Left cardiac atrium (tissue), 4 donors: ENCODE data around the gene CGGBP1. TPM values are rescaled to one million over a fixed set of nuclear protein-coding genes. Genes with fewer than 3 reads are reported as not detected.
"Not testable (repeated sequence)": the region's sequence is repeated elsewhere in the genome, so short reads cannot be mapped to it uniquely, and the experiment has no call there.

Experiments used
- ATAC-seq, 2 donors: fragments of 200-7000 bp; cut with Tn5 transposase; one replicate each; pipeline ENCODE4 v1.9.1; 2020; ENCODE audit warnings: mild to moderate bottlenecking in 2 of 2, moderate library complexity in 2 of 2
- DNase-seq: peaks from one replicate; pipeline ENCODE4 v3.0.0-alpha.2; 2020
- intact Hi-C, 2 donors: fragments of 100-400 bp; cut with DNase I; formaldehyde crosslinking; loops; one replicate each; pipeline versions ENCODE4 v1.14.1 to v1.15.1; 2022 to 2023
- total RNA-seq, 2 donors: library from RNA; stranded (reverse); fragmentation: NEBNext Ultra II Directional; extraction: Animal tissue kit (Norgen Biotek cat#: 25700); gene quantifications; one replicate each; pipeline ENCODE4 v1.2.1, GENCODE V29; 2021
- donor health status: DM: no; HTN: yes; CAD: no.
- donor health status: DM: no; HTN: yes; CAD: no; lungs with severe emphysema.
- donor health status: DM: yes; HTN: yes; CAD: no.
- donor health status: Dilated cardiomyopathy.

Gene CGGBP1
- total RNA-seq, 2 donors from 2014 or later = 41.1 to 42.2 TPM

- intact Hi-C loops = no loop called here
- DNase-seq (no peak), ATAC-seq (no peak)
Observed at GRCh38 chr3:88040529-88040928, 18.3 kb downstream of the CGGBP1 start.

GRCh38 chr3:88038566-88038965 lies 20.2 kb downstream of the CGGBP1 start:
- intact Hi-C loops = no loop called here
- ATAC-seq (no peak), DNase-seq (no peak)

DNA sequence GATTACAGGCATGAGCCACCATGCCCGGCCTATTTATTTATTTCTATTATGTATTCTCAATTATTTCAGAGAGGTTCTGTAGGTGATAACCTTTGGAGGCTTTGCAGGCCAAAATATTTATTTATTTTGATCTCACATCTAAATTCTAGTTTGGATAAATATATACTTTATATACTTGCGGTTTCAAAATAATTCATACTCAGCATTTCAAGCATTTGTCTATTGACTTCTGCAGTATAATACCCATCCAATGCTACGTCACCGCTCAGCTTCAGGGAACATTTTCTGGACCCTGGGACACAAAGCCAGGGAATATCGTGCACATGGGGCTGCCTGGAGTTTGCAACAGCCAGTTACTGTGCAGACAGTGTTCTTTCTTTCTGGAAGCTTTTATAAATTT lies 22.6 kb downstream of the CGGBP1 start:
- intact Hi-C loops = no loop called here
- DNase-seq (no peak), ATAC-seq (no peak)

DNA sequence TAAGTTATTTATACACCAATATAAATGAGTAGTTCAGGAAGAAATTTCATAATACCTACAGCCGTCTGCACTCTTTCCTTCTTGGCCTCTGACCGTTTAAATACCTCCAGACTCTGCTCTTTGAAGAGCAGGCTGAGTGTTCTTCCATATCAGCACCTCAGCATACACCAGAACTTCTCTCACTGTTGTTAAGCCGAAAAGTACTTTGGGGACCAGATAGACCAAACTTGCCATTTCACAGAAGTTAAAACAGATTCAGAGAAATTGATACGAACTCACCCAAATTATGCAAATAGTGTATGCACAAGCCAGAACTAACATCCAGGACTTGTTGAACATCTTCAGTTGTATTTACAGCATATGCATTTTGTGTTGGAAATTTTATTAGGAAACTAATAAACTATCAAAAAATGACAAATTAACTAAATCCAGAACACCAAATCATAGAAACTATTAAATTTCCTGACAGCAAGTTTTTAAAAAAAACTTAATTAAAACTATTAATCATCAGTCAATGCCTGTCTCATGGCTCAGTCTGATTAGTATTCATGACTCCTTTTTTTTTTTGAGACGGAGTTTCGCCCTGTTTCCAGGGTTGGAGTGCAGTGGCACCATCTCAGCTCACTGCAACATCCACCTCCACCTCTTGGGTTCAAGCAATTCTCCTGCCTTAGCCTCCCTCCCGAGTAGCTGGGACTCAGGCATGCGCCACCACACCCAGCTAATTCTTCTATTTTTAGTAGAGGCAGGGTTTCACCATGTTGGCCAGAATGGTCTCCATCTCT lies 24.1 kb downstream of the CGGBP1 start:
- DNase-seq = no peak
- no peak for ATAC-seq
- intact Hi-C loops = no loop called here

DNA sequence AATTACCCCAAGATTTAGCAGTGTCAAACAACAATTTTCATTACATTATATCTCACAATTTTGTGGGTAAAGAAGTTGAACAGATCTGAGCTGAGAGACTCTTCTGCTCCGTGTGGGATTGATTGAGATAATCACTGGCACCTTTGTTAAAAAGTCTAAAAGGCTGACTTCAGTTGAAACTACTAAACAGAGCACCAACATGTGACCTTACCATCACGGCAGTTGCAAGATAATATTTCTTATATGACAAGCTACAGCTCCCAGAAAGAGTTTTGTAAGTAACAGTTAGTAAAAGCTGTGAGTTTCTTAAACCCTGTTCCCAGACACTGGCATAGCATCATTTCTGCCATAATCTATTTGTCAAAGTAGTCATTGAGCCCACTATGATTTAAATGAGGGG lies 25.0 kb downstream of the CGGBP1 start:
- DNase-seq = no peak
- no peak for ATAC-seq
- intact Hi-C loops = no loop called here

DNA sequence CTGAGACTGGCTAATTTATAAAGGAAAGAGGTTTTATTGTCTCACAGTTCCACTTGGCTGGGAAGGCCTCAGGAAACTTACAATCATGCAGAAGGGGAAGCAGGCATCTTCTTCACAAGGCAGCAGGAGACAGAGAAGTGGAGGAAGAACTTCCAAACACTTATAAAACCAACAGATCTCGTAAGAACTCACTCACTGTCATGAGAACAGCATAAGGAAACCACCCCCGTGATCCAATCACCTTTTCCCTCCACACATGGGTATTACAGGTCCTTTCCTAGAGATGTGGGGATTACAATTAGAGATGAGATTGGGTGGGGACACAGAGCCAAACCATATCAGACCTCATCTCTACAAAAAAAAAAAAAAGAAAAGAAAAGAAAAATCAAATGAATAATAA lies 25.7 kb downstream of the CGGBP1 start:
- intact Hi-C loops = no loop called here
- ATAC-seq = no peak

GRCh38 chr3:88032245-88032644 lies 26.6 kb downstream of the CGGBP1 start:
- intact Hi-C loops = no loop called here

More for the DNA sequence above, 25.7 kb downstream of the CGGBP1 start:
- no peak for DNase-seq

GRCh38 chr3:88031642-88032077 lies 27.1 kb downstream of the CGGBP1 start:
- intact Hi-C loops = no loop called here
- peak; percentile 57 to 78 for ATAC-seq
- no peak for DNase-seq

More at GRCh38 chr3:88032245-88032644, 26.6 kb downstream of the CGGBP1 start:
- DNase-seq = no peak
- ATAC-seq = peak in 1 of 2 donors; percentile 5

GRCh38 chr3:88030210-88030609 lies 28.6 kb downstream of the CGGBP1 start:
- ATAC-seq = no peak
- intact Hi-C loops = no loop called here
- DNase-seq = no peak

DNA sequence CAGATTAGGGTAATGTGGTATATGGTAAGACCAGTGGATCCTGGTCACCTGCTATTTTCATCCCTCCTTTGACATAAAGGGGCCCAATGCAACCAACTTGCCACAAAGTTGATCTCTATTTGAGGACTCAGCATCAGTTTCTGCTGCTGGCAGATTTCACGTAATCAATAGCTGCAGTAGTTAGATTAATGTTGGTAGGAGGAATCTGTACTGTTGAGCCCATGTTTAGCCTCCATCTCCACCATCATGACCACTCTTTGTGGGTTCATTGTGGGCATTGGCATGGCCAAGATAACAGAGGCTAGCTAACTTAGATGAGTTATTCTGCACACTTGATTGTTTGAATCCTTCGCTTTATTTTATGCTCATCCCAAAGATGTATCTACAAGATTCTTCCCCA lies 29.9 kb downstream of the CGGBP1 start:
- no peak for DNase-seq
- intact Hi-C loops = no loop called here
- ATAC-seq = no peak

DNA sequence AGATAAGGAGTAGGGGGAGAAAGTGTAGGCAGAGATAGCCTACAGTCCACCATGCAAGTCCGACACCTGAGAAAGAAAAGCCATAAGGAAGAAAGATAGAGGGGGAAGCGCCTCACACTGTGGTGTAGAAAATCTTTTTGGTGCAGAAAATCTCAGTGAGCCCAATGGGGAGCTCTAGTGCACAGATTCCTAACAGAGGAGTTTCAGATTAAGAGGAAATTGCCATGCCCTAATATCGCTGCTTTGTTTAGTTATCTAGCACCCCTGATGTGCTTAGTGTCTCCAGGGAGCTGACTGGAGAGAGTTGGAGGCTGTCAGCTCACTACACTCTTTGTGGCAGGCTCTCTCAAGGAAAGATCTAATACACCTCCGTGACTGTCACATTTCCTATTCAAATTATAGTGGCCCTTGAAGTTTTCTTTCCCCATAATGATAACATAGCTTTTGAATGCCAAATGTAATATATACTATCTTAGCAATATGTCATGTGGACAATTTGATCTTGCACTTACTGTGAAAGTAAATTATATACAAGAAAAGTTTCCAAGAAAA lies 33.7 kb downstream of the CGGBP1 start:
- ATAC-seq (no peak), DNase-seq (no peak)
- intact Hi-C loops = no loop called here

DNA sequence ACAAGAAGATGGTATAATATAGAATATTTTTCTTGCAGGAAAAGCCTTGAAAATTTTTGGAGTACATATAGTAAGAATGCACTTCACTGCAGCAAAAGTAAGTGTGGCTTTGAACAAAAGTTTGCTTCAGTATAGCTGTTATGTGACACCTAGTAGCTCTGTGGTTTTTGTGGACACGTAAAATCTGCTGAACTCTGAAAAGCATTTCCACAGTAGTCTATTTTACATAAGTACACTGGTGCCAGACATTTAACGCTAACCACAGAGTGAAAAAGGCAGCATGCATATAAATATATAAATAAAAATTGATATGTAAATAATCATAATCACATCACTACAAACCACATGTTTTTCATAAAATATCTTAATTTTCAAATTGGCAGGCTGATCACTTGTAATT lies 39.8 kb downstream of the CGGBP1 start:
- ATAC-seq (no peak), DNase-seq (no peak)
- intact Hi-C loops = no loop called here

DNA sequence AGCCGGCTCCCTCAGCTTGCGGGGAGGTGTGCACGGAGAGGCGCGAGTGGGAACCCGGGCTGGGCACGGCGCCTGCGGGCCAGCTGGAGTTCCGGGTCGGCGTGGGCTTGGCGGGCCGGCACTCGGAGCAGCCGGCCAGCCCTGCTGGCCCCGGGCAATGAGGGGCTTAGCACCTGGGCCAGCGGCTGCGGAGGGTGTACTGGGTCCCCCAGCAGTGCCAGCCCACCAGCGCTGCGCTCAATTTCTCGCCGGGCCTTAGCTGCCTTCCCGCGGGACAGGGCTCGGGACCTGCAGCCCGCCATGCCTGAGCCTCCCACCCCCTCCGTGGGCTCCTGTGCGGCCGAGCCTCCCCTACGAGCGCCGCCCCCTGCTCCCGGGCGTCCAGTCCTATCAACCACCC lies 43.1 kb downstream of the CGGBP1 start:
- ATAC-seq, DNase-seq, intact Hi-C loops: not testable (repeated sequence)

DNA sequence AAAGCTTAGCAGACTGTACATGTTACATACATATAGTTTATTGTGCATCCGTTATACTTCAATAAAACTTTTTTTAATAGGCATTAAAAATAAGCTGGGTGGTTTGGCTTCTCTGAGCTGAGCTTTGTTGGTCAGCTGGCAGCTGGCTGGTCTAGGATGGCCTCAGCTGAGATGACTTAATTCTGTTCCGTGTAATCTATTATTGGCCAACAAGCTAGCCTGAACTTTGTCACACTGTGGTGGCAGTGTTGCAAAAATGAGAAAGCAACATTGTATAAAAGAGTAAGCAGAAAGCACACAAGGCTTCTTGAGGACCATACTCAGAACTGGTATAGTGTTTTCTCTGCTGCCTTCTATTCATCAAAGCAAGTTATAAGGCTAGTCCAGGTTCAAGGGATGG lies 45.2 kb downstream of the CGGBP1 start:
- no peak for DNase-seq
- intact Hi-C loops = no loop called here
- ATAC-seq = peak in 1 of 2 donors; percentile 88

- ATAC-seq (no peak), DNase-seq (no peak)
- intact Hi-C loops = no loop called here
Observed at GRCh38 chr3:88010810-88011209, 48.0 kb downstream of the CGGBP1 start.

DNA sequence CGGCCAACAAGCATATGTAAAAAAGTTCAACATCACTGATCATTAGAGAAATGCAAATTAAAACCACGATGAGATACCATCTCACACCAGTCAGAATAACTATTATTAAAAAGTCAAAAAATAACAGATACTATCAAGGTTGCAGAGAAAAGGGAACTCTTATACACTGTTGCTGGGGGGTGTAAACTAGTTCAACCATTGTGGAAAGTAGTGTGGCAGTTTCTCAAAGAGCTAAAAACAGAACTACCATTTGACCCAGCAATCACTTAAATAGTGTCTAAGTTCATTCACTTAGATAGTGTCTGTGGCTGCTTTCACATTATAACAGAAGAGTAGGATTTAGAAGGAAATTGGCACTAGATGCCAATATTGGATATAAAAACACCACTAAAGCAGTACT lies 49.7 kb downstream of the CGGBP1 start:
- no peak for DNase-seq
- intact Hi-C loops = loop anchor here in 1 of 2 donors (10.0 kb wide), 1 partner anchor 234 kb away; no protein-coding TSS in a partner anchor
- no peak for ATAC-seq

GRCh38 chr3:88005066-88005465 lies 53.7 kb downstream of the CGGBP1 start:
- intact Hi-C loops = loop anchor here in 1 of 2 donors (10.0 kb wide), 1 partner anchor 230 kb away; no protein-coding TSS in a partner anchor
- peak in 1 of 2 donors; percentile 30 for ATAC-seq
- no peak for DNase-seq

GRCh38 chr3:88003115-88003755 lies 55.6 kb downstream of the CGGBP1 start:
- DNase-seq (no peak), ATAC-seq (no peak)
- intact Hi-C loops = loop anchor here in 1 of 2 donors (5.0 to 10.0 kb wide), 2 partner anchors 228 to 651 kb away; no protein-coding TSS in a partner anchor

GRCh38 chr3:88002448-88002847 lies 56.4 kb downstream of the CGGBP1 start:
- intact Hi-C loops = loop anchor here in 1 of 2 donors (5.0 to 10.0 kb wide), 2 partner anchors 228 to 650 kb away; no protein-coding TSS in a partner anchor
- DNase-seq (no peak), ATAC-seq (no peak)
